ENCODE measurements around the gene SPTB. TPM values are rescaled to one million over a fixed set of nuclear protein-coding genes. Genes with fewer than 3 reads are reported as not detected.
A peak's percentile ranks its signal among the peaks of the same experiment; 100 is the strongest.

The SPTB gene
- total and polyA plus RNA-seq, 10 donors, result 0.06 to 20.9 (median 3.9) TPM

GRCh38 chr14:64919618-64920017, 39.9 kb upstream of the SPTB start:
- H3K27ac ChIP-seq, result no peak overlapping the region
- 79 to 96% (median 90%) methylated on average over 5 of the region's 5 CpGs for WGBS, 5 donors
- intact Hi-C loops (cut with DNase I; ENCODE audit: low total_unique reads), result no loop called here
- no peak overlapping the region for H3K4me3 ChIP-seq
- H3K9me3 ChIP-seq, result no peaks in the 10 kb centered on the region
- TF ChIP-seq CTCF (IDR thresholded peaks at IDR 0.05 in 8 of 11, conservative IDR thresholded peaks at IDR 0.05 in 3 of 11) (no peak), POLR2A (IDR thresholded peaks at IDR 0.05) (no peak), POLR2AphosphoS5 (IDR thresholded peaks at IDR 0.05) (no peak)
- peaks cover 22 to 94% (median 51%) of the 10 kb centered on the region in 6 donors for H3K4me1 ChIP-seq
- H3K27me3 ChIP-seq (replicated peaks in 1 of 7), result no peaks in the 10 kb centered on the region
- no peak for DNase-seq
- peaks cover 0 to 23% (median 10%) of the 10 kb centered on the region in 6 donors for H3K36me3 ChIP-seq

- H3K27ac ChIP-seq, result no peak overlapping the region
- H3K4me1 ChIP-seq, result peaks cover 22 to 90% (median 51%) of the 10 kb centered on the region in 6 donors
- no peak for TF ChIP-seq CTCF (IDR thresholded peaks at IDR 0.05 in 8 of 11, conservative IDR thresholded peaks at IDR 0.05 in 3 of 11)
- TF ChIP-seq POLR2AphosphoS5 (IDR thresholded peaks at IDR 0.05), result no peak
- no peak for TF ChIP-seq POLR2A (IDR thresholded peaks at IDR 0.05)
Measured at GRCh38 chr14:64919215-64919614, 39.5 kb upstream of the SPTB start.

GRCh38 chr14:64918216-64918615, 38.5 kb upstream of the SPTB start:
- Histone ChIP-seq H3K36me3 (peaks cover 0 to 12% (median 0%) of the 10 kb centered on the region in 6 donors), H3K27me3 (replicated peaks in 1 of 7) (no peaks in the 10 kb centered on the region), H3K9me3 (no peaks in the 10 kb centered on the region), H3K27ac (no peak overlapping the region), H3K4me1 (peaks cover 22 to 86% (median 53%) of the 10 kb centered on the region in 6 donors), H3K4me3 (no peak overlapping the region)
- DNase-seq, result no peak
- TF ChIP-seq CTCF (IDR thresholded peaks at IDR 0.05 in 8 of 11, conservative IDR thresholded peaks at IDR 0.05 in 3 of 11) (no peak), POLR2A (IDR thresholded peaks at IDR 0.05) (no peak), POLR2AphosphoS5 (IDR thresholded peaks at IDR 0.05) (no peak)
- 92 to 96% (median 95%) methylated on average over 4 of the region's 4 CpGs for WGBS, 5 donors
- intact Hi-C loops (cut with DNase I; ENCODE audit: low total_unique reads), result no loop called here

More at GRCh38 chr14:64919215-64919614, 39.5 kb upstream of the SPTB start:
- intact Hi-C loops (cut with DNase I; ENCODE audit: low total_unique reads), result no loop called here
- H3K9me3 ChIP-seq, result no peaks in the 10 kb centered on the region
- H3K36me3 ChIP-seq, result peaks cover 0 to 19% (median 6%) of the 10 kb centered on the region in 6 donors
- no peak for DNase-seq
- H3K4me3 ChIP-seq, result no peak overlapping the region
- H3K27me3 ChIP-seq (replicated peaks in 1 of 7), result no peaks in the 10 kb centered on the region

- no peaks in the 10 kb centered on the region for H3K27me3 ChIP-seq (replicated peaks in 1 of 7)
- DNase-seq, result no peak
- peak overlapping the region in 5 of 8 donors; percentile 96 to 99 (median 99) for H3K27ac ChIP-seq
- TF ChIP-seq CTCF (IDR thresholded peaks at IDR 0.05 in 8 of 11, conservative IDR thresholded peaks at IDR 0.05 in 3 of 11) (peak in 1 of 11 experiments; percentile 15), POLR2AphosphoS5 (IDR thresholded peaks at IDR 0.05) (no peak), POLR2A (IDR thresholded peaks at IDR 0.05) (no peak)
- peaks cover 22 to 65% (median 53%) of the 10 kb centered on the region in 6 donors for H3K4me1 ChIP-seq
- peaks cover 0 to 12% (median 0%) of the 10 kb centered on the region in 6 donors for H3K36me3 ChIP-seq
- peak overlapping the region in 3 of 8 donors; percentile 75 to 85 (median 80) for H3K4me3 ChIP-seq
- no peaks in the 10 kb centered on the region for H3K9me3 ChIP-seq
- intact Hi-C loops (cut with DNase I; ENCODE audit: low total_unique reads), result no loop called here
- 58 to 83% (median 64%) methylated on average over 2 of the region's 2 CpGs for WGBS, 5 donors
Measured at GRCh38 chr14:64915797-64916196, 36.1 kb upstream of the SPTB start.
